Measurements from ENCODE around the gene MYH11.

GRCh38 chr16:15653227-15653626, 203.6 kb downstream of the MYH11 start:
- TF ChIP-seq ZNF274 (IDR thresholded peaks at IDR 0.05; ENCODE audit: low read depth, low read length) = no peak
- TF ChIP-seq YY1 (IDR thresholded peaks at IDR 0.05; ENCODE audit: insufficient read depth, insufficient read length) = no peak
